IMR-90 (cell line): ENCODE measurements around the gene ECE2. TPM values are rescaled to one million over a fixed set of nuclear protein-coding genes. Genes with fewer than 3 reads are reported as not detected.

Source experiments
- ATAC-seq: fragments of 200-7000 bp; cut with Tn5 transposase; 2 replicates; pipeline ENCODE4 v1.9.1; 2020; ENCODE audit warnings: low read depth, mild to moderate bottlenecking, moderate library complexity
- BruUV-seq: library from RNA; stranded (reverse); fragments of 400-500 nt; replicated peaks from 2 replicates; lab custom pipeline; 2021; lab: Mats Ljungman, UMichigan
- CTCF ChIA-PET: fragments of 300-600 bp; formaldehyde crosslinking; extraction: SDS; loops from one replicate; lab custom pipeline; 2021; ENCODE audit warnings: antibody characterized with exemption; lab: Yijun Ruan, JAX
- POLR2A ChIA-PET: fragments of 300-600 bp; sonication (Branson Sonifier 250); formaldehyde crosslinking; loops from one replicate; lab custom pipeline; 2022; ENCODE audit warnings: antibody characterized with exemption; ENCODE audit not compliant: unreplicated experiment; lab: Charles Lee
- DNase-seq: peaks from one replicate; pipeline ENCODE4 v3.0.0; 2013
- H2AFZ ChIP-seq: replicated peaks from 2 replicates; pipeline ENCODE3; 2013; ENCODE audit warnings: low read length, mild to moderate bottlenecking; ENCODE audit not compliant: poor library complexity
- H2AK5ac ChIP-seq: 2 replicates; pipeline ENCODE4 v1.6.1; 2013; ENCODE audit warnings: low read depth, low read length, inconsistent platforms
- H2AK9ac ChIP-seq: replicated peaks from 2 replicates; pipeline ENCODE3; 2013; ENCODE audit warnings: mild to moderate bottlenecking, low read depth, low read length, moderate library complexity; ENCODE audit not compliant: poor library complexity
- H2BK120ac ChIP-seq: 2 replicates; pipeline ENCODE4 v1.6.1; 2013; ENCODE audit warnings: low read depth, low read length, inconsistent platforms
- H2BK15ac ChIP-seq: 3 replicates; pipeline ENCODE4 v1.6.1; 2013; ENCODE audit warnings: low read depth, low read length, inconsistent platforms
- H2BK20ac ChIP-seq: 2 replicates; pipeline ENCODE4 v1.6.1; 2013; ENCODE audit warnings: low read depth, mild to moderate bottlenecking, inconsistent platforms, low read length, moderate library complexity
- H2BK5ac ChIP-seq: 2 replicates; pipeline ENCODE4 v1.6.1; 2013; ENCODE audit warnings: mild to moderate bottlenecking, low read depth, low read length, inconsistent platforms; ENCODE audit not compliant: poor library complexity, severe bottlenecking
- H3K14ac ChIP-seq: replicated peaks from 2 replicates; pipeline ENCODE4 v1.6.1; 2013; ENCODE audit warnings: low read depth, low read length, inconsistent platforms
- H3K18ac ChIP-seq: 2 replicates; pipeline ENCODE4 v1.6.1; 2013; ENCODE audit warnings: low read depth, low read length, control low read depth
- H3K23ac ChIP-seq: 2 replicates; pipeline ENCODE4 v1.6.1; 2013; ENCODE audit warnings: low read depth, low read length, inconsistent platforms
- H3K27ac ChIP-seq: 2 replicates; pipeline ENCODE4 v1.5.1; 2013; ENCODE audit warnings: mild to moderate bottlenecking, control low read depth, low read length; ENCODE audit not compliant: insufficient read depth
- H3K27me3 ChIP-seq: 2 replicates; pipeline ENCODE4 v1.6.1; 2013; ENCODE audit warnings: low read length; ENCODE audit not compliant: control insufficient read depth, insufficient read depth
- H3K36me3 ChIP-seq: 2 replicates; pipeline ENCODE4 v1.6.1; 2013; ENCODE audit warnings: low read length, mixed read lengths; ENCODE audit not compliant: control insufficient read depth, insufficient read depth
- H3K4ac ChIP-seq: 2 replicates; pipeline ENCODE4 v1.6.1; 2013; ENCODE audit warnings: low read depth, low read length, inconsistent platforms
- H3K4me1 ChIP-seq: 2 replicates; pipeline ENCODE4 v1.6.1; 2013; ENCODE audit warnings: low read length, mixed read lengths; ENCODE audit not compliant: control insufficient read depth, insufficient read depth
- H3K4me2 ChIP-seq: 2 replicates; pipeline ENCODE4 v1.6.1; 2013; ENCODE audit warnings: low read depth, mild to moderate bottlenecking, control low read depth, low read length, moderate library complexity
- H3K4me3 ChIP-seq: 2 replicates; pipeline ENCODE4 v1.5.1; 2013; ENCODE audit warnings: low read depth, mild to moderate bottlenecking, control low read depth, low read length, moderate library complexity; ENCODE audit not compliant: insufficient read depth
- H3K56ac ChIP-seq: 2 replicates; pipeline ENCODE4 v1.6.1; 2013; ENCODE audit warnings: low read length, inconsistent platforms; ENCODE audit not compliant: insufficient read depth; ENCODE audit errors: extremely low read depth
- H3K79me1 ChIP-seq, 2 experiments: 2 replicates each; pipeline ENCODE4 v1.6.1; 2013; ENCODE audit warnings: low read length in 2 of 2, inconsistent platforms in 1 of 2, low read depth in 1 of 2
- H3K9ac ChIP-seq: 2 replicates; pipeline ENCODE4 v1.6.1; 2013; ENCODE audit warnings: low read depth, low read length, control low read depth
- H3K9me1 ChIP-seq: 2 replicates; pipeline ENCODE4 v1.6.1; 2013; ENCODE audit warnings: low read length, inconsistent platforms; ENCODE audit not compliant: insufficient read depth
- H3K9me3 ChIP-seq: 2 replicates; pipeline ENCODE4 v1.6.1; 2013; ENCODE audit warnings: low read length; ENCODE audit not compliant: control insufficient read depth, insufficient read depth
- H4K20me1 ChIP-seq: 2 replicates; pipeline ENCODE4 v1.6.1; 2013; ENCODE audit warnings: low read length, inconsistent platforms; ENCODE audit not compliant: insufficient read depth
- H4K5ac ChIP-seq: 2 replicates; pipeline ENCODE4 v1.6.1; 2013; ENCODE audit warnings: mild to moderate bottlenecking, low read depth, low read length, control low read depth
- H4K8ac ChIP-seq, 2 experiments: 2 replicates each; pipeline ENCODE4 v1.6.1; 2013; ENCODE audit warnings: low read depth in 2 of 2, low read length in 2 of 2, control low read depth in 1 of 2, inconsistent platforms in 1 of 2
- H4K91ac ChIP-seq: 2 replicates; pipeline ENCODE4 v1.6.1; 2013; ENCODE audit warnings: low read depth, low read length, inconsistent platforms; ENCODE audit not compliant: insufficient read depth
- BHLHE40 ChIP-seq: fragments of 150-350 bp; IDR thresholded peaks from 2 replicates; pipeline ENCODE4 v1.6.1; 2016; ENCODE audit warnings: mild to moderate bottlenecking, low read depth, low read length
- MAZ ChIP-seq: IDR thresholded peaks from 2 replicates; pipeline ENCODE4 v1.6.1; 2012; ENCODE audit warnings: low read depth, mild to moderate bottlenecking, low read length, improper control_type of control experiment, moderate library complexity, borderline replicate concordance
- MXI1 ChIP-seq: IDR thresholded peaks from 2 replicates; pipeline ENCODE4 v1.6.1; 2012; ENCODE audit warnings: low read depth, mild to moderate bottlenecking, low read length, moderate library complexity, borderline replicate concordance
- NFE2L2 ChIP-seq: fragments of 150-350 bp; IDR thresholded peaks from 2 replicates; pipeline ENCODE4 v1.6.1; 2016; ENCODE audit warnings: low read depth, mild to moderate bottlenecking, low read length
- RFX5 ChIP-seq: IDR thresholded peaks from 2 replicates; pipeline ENCODE4 v1.8.0; 2012; ENCODE audit warnings: low read depth, mild to moderate bottlenecking, low read length, moderate library complexity
- WGBS, 2 experiments: methylation state at CpG; one replicate each; pipeline versions ENCODE4 v1.1.5 to v1.1.7; 2013; ENCODE audit warnings: missing lambda C conversion rate in 2 of 2; ENCODE audit not compliant: insufficient read length in 1 of 2; ENCODE audit errors: extremely low coverage in 2 of 2; 5-methylcytosine and 5-hydroxymethylcytosine counted together
- dilution Hi-C: fragments of 300-500 bp; cut with HindIII; formaldehyde crosslinking; loops from one replicate; pipeline ENCODE4 v1.14.3; 2018; ENCODE audit warnings: low sequenced_read_pairs; ENCODE audit not compliant: unreplicated experiment
- in situ Hi-C: fragments of 300-500 bp; cut with MboI; formaldehyde crosslinking; loops from 3 replicates; pipeline ENCODE4 v1.14.3; 2019; ENCODE audit warnings: low sequenced_read_pairs, inconsistent platforms, mixed read lengths
- intact Hi-C: fragments of 100-400 bp; cut with micrococcal nuclease; formaldehyde crosslinking; loops from 2 replicates; pipeline ENCODE4 v1.10.0; 2022
- polyA plus RNA-seq, 3 experiments: library from polyadenylated mRNA; depleted of rRNA; stranded (reverse); fragments of >200 nt; gene quantifications; 2 replicates each; pipeline ENCODE4 v1.2.3, GENCODE V29; 2012; ENCODE audit warnings: low replicate concordance in 1 of 3
- total RNA-seq: library from RNA; depleted of rRNA; stranded (reverse); fragments of >200 nt; gene quantifications from 2 replicates; pipeline ENCODE4 v1.2.3, GENCODE V29; 2012
- TF ChIP-seq, protein P1 (sequence below): fragments of 150-350 bp; IDR thresholded peaks from 2 replicates; pipeline ENCODE4 v1.6.1; 2017; ENCODE audit warnings: mild to moderate bottlenecking, antibody characterized with exemption, low read length, low read depth

Gene ECE2
- total and polyA plus RNA-seq, 2 of the 4 experiments (the other 2 are of a cell fraction) = not detected

DNA sequence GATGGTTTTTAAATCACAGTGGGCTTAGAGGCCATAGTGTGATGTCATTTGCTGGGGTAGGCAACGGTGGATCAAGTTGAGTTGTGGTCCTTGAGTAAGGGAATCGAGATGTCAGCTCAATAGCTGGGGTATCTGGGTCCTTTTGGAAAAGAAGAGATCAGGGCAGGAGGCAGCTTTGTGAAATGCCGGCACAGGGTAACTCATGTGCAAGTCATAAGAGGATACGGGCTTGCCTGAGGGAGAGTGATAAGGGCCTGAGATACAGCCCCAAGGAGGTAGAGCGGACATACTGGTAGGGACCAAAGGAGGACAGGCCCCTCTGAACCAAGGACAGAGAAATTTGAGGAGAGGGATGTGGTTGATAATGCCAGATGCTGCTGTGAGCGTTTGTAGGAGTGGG is 57.4 kb downstream of the ECE2 start:
- H2AK9ac ChIP-seq = peak overlapping the region; percentile 80
- peak overlapping the region; percentile 75; the same call in 1 of the 2 replicates for H3K23ac ChIP-seq
- H3K27ac ChIP-seq = peak overlapping the region; percentile 59
- H3K4ac ChIP-seq = peak overlapping the region; percentile 70
- no peak for ATAC-seq
- H2AK5ac ChIP-seq = peak overlapping the region; percentile 91
- WGBS, 2 experiments = 87% methylated on average over 6 of the region's 6 CpGs; no CpG with 5 or more reads in 1 of the 2 experiments
- no peaks in the 10 kb centered on the region for H3K27me3 ChIP-seq
- H4K8ac ChIP-seq = peak overlapping the region; percentile 8 to 69; a peak in 2 of 4 replicates
- 0 out of 2 replicates have a peak overlapping the region, but pooled peaks have one; percentile 16 for H3K56ac ChIP-seq
- H3K9me3 ChIP-seq = no peaks in the 10 kb centered on the region
- H2BK20ac ChIP-seq = peak overlapping the region; percentile 72; the same call in 1 of the 2 replicates
- H3K4me3 ChIP-seq = no peak overlapping the region
- intact Hi-C loops (no loop called here), in situ Hi-C loops (no loop called here), dilution Hi-C loops (no loop called here)
- H3K4me2 ChIP-seq = no peak overlapping the region
- no peak for TF ChIP-seq MXI1
- TF ChIP-seq, protein P1, sequence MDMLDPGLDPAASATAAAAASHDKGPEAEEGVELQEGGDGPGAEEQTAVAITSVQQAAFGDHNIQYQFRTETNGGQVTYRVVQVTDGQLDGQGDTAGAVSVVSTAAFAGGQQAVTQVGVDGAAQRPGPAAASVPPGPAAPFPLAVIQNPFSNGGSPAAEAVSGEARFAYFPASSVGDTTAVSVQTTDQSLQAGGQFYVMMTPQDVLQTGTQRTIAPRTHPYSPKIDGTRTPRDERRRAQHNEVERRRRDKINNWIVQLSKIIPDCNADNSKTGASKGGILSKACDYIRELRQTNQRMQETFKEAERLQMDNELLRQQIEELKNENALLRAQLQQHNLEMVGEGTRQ = no peak
- TF ChIP-seq BHLHE40 = no peak
- no peak for TF ChIP-seq MAZ
- no peak for TF ChIP-seq RFX5
- no peak for TF ChIP-seq NFE2L2
- no peak overlapping the region for H2AFZ ChIP-seq
- CTCF ChIA-PET = no interaction called here
- H2BK120ac ChIP-seq = peak overlapping the region; percentile 71; the same call in 1 of the 2 replicates
- no peak for DNase-seq
- POLR2A ChIA-PET = no interaction called here
- BruUV-seq = no TSS peak
- peak overlapping the region; percentile 27; the same call in 1 of the 2 replicates for H4K5ac ChIP-seq
- H3K4me1 ChIP-seq = peaks cover 30% of the 10 kb centered on the region
- peaks cover 15 to 73% of the 10 kb centered on the region in 2 experiments; a peak in 3 of 4 replicates for H3K79me1 ChIP-seq
- H2BK15ac ChIP-seq = 0 out of 3 replicates have a peak overlapping the region, but pooled peaks have one; percentile 13
- H3K18ac ChIP-seq = peak overlapping the region; percentile 4; the same call in 1 of the 2 replicates
- no peak overlapping the region for H4K91ac ChIP-seq
- H4K20me1 ChIP-seq = peaks cover 65% of the 10 kb centered on the region
- H2BK5ac ChIP-seq = peak overlapping the region; percentile 93
- H3K9me1 ChIP-seq = peaks cover 24% of the 10 kb centered on the region
- peaks cover 59% of the 10 kb centered on the region for H3K36me3 ChIP-seq
- H3K9ac ChIP-seq = peak overlapping the region; percentile 5; the same call in 1 of the 2 replicates
- H3K14ac ChIP-seq = peak overlapping the region; percentile 66
